HG03432 (cell line): Measurements from ENCODE around the gene CAMTA1.

Experiments used
- ATAC-seq: cut with Tn5 transposase; IDR thresholded peaks from one replicate; pipeline ENCODE4 v1.9.1; 2021; ENCODE audit warnings: mild to moderate bottlenecking, moderate library complexity; ENCODE audit not compliant: unreplicated experiment

CAMTA1 gene

DNA sequence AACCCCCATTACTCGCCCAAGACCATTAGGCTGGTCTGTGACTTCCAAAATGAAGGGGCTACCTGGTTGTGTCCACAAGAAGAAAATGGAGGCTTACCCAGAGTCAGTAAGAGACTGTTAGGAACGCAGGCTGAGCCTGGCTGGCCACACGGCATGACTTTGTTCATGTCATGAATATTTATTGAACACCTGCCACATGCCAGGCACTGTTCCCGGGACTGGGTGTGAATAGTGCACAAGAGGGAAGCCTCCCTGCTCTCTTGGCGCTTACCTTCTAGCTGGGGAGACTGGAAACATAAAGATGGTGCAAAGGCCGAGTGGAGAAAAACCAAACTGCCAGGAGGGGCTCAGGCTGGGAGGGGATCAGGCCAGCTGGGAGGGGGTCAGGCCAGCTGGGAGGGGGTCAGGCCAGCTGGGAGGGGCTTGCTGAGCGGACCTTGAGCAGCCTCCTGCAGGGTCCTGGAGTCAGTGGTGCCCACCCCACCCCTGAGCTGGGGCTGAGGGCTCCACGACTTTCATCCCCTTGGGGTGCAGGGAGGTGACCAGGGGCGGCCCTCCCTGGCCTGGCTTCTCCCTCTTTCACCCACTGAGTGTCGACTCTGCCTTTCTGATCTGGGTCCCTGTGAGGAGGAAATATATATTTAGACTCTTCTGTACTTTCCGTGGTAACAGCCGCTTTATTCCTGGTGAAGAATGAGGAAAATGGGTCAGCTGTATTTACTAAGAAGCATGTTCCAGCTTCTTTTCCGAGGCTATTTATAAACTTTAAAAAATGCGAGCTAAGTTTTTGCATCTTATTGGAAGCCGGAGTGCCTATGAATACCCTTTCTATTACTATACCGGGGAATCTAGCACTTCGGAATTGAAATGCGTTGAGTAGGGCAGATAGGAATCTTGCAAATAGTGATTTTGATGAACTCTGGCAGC lies 139.0 kb downstream of the CAMTA1 start:
- no peak for ATAC-seq

DNA sequence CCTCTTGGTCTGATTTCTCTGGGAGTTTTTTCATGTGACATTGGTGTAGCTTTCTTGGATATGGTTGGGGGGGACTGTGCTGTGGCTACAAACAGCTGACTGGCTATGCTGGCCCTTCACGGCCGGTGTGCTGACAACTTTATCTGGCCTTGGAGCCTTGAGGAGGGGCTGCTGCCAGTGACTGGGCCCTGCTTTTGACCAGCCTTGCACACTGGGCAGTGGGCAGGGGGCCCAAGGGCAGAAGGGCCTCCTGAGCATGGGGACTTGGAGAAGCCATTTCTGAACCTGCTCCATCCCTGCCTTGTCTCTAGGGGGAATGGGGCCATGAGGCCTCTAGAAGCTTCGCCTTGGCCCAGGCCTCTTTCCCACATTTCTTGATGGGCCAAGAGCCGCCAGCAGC lies 139.6 kb downstream of the CAMTA1 start:
- ATAC-seq: no peak

DNA sequence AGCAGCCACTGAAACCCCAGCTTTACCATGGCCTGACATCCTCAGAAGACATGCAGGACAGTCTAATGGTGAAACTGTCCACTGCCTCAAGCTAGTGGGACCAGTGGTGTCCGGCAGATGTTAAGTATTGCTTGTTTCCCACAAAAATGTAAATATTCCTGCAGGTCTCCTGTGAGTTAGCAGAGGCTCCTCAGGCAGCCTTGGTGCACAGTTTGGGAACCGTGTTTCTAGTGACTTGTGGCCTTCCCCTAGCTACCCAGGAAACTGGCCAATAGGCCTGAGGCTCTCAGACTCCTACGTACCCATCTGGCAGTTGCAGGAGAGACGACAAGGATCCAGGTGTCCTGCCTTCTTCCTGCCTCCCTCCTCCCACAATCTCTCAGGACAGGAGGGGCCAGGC lies 142.4 kb downstream of the CAMTA1 start:
- ATAC-seq: no peak

DNA sequence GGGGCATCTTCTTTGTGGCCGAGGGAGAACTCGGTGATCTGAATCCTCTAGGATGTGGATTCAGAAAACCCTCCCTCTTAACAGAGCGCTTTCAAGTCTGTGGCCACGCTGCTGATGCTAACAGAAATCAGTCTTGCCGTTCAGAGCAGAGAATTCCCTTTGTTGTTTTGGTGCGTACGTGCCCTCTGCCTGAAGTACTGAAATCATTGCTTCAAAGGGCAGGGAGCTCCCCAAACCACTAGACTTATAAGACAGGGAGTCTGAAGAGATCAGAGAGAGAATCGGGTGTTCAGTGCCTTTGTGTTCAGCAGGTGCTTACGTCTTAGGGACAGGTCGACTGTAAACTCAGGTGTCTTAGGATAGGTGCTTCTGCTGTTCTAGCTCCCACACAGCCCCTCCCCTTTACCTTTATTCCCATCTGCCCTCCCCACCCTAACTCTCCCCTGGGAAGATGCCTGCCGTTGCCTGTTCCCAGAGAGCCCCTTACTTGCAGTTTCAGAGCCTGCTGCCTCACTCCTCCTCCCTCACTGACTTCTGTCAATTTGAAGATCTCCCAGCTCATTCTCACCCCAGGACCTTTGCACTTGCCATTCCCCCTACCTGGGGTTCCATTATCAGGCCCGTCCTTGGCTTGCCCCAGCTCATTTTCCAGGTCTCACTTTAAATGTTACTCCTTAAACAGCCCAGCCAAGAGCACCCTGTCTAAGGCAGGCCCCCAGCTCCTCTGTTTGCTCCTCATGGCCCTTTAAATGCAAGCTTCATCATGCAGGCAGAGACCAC lies 143.0 kb downstream of the CAMTA1 start:
- ATAC-seq: no peak

DNA sequence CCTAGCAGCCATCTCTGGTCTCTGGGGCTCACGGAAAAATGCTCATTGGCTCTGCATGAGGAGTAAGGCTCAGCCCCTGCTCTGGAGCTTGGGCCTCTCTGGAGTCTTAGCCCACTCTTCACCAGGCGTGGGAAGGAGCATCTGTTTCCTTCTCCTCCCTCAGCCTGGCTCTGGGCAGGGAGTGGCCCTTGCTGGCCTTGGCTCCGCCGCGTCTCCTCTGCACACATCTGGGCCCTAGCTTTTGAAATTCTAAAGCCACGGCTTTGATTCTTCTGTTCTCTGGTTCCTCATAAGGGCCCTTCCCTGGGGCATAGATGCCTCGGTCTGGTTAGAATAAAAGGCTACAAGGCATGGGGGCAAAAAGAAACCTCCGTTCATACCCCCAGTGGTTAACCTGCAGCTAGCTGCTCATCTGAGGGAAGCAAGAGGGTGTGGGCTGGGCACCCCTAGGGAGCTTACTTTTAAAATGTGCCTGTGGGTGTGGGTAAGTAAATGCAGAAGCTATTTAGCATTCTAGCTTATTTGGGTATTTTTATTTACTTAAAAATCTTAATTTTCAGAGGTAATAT lies 145.6 kb downstream of the CAMTA1 start:
- ATAC-seq: no peak

DNA sequence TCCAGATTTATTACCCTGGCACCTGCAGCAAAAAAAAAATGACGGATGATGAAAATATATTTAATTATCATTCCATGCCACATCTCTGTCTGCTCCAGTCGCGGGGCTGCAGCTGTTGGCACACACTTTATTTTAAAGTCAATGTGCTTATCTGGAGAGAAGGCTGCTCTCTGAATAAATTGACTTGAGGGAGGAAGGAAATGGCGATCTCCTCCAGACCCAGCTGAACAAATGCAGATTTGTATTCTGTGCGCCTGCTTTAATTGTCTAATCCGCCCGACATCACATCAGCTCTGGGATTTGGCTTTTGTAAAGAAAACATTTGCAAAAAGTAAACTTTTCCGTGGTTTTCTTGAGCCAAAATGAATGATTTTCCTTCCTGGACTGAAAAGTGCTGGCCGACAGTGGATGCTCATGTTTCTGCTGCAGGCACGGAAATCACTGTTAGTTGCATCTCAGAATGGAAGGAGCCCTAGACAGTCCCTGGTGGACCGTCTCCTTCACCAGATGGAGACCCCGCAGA lies 150.2 kb downstream of the CAMTA1 start:
- ATAC-seq: no peak

DNA sequence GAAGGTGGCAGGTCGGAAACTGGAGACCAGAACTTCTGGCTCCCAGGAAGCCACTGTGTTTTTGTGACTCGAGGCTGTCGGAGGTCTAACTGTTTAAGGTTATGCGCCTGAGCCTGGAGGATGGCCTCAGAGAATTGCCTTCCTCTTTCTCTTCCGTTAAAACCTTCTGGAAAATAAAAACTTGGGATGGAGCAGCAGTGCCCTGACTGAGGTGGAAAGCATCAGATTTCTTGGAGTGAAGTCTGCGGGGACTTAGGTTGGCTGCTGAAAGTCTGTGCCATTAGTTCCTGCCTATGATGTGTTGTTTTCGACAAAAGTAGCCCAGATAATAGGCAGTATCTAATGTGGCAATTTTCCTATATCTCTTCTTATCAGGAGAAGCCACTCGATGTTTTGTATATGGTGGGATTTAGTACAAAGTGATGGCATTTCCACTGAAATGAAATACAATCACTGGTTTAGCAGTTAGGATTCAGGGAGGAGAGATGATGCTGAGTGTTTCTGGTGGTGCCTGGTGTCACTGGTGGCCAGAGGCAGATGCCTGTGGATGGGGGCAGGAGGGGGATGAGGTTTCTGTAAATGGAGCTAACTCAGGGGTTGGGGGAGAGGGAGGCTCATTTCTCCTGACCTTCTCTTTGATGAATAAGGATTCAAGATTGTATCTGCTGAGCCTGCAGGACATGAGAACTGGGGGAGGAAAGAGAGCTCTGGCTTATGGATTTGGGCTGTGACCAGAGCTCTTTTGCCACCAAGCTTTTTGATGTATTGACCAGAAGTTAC lies 150.8 kb downstream of the CAMTA1 start:
- no peak for ATAC-seq

DNA sequence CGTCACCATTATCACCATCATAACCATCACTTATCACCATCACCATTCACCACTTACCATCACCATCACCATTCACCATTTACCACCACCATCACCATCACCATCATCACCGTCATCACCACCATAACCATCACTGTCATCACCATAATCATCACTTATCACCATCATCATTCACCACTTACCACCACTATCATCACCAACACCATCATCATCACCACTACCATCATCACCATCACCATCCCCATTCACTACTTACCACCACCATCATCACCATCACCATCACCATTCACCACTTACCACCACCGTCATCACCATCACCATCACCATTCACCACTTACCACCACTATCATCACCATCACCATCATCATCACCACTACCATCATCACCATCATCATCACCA lies 151.8 kb downstream of the CAMTA1 start:
- ATAC-seq: no peak

DNA sequence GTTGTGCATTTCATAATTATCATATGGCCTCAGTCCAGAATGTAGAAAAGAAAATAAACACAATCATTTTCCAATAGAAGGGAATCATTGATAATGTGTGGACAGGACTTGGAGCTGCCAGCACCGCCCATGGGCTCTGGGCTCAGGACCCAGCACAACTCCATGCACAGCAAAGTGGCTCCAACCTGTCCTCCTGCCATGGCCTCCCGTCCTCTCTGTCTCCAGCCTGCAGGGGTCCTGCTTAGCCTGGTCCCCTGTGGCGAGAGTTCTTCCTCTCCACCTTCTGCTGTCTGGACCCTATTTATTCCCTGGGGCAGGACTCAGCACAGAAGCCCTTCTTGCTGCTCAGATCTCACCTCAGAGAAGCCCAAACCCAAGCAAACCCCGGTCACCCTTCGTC lies 154.1 kb downstream of the CAMTA1 start:
- no peak for ATAC-seq

DNA sequence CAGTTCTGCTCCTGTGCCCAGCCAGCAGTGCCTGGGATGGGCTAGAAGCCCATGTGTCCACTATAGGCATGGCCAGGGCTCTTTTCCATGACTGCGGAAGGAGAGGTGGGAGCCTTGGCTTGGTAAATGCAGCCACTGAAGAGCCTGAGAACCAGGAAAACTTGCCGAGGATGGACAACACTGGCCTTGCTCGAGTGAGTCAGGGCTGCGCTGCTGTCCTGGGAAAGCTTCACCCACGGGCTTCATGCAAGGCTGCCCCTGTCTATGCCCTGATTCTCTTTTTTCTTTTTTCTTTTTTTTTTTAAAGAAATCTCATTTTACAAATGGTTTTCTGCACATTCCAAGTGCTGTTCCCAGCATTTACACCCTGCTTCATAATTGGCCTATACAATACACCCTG lies 156.5 kb downstream of the CAMTA1 start:
- no peak for ATAC-seq

DNA sequence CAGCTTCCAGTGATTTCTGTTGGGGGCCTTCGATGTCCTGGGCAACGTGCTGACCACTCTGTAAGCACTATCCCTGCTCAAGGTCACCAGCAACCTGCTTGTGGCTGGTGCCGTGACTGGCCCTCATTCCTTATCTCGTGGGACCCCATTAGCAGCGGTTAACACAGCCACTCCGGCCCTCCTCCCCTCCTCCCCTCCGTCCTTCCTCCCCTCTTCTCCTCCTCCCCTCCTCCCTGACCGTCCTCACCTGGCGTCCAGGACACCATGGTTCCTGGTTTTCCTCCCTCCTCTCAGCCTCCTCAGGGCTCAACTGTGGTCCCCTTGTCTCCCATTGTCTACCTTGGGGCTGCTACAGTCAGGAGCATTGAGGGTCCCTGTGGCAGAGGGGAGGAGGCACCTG lies 157.7 kb downstream of the CAMTA1 start:
- no peak for ATAC-seq

DNA sequence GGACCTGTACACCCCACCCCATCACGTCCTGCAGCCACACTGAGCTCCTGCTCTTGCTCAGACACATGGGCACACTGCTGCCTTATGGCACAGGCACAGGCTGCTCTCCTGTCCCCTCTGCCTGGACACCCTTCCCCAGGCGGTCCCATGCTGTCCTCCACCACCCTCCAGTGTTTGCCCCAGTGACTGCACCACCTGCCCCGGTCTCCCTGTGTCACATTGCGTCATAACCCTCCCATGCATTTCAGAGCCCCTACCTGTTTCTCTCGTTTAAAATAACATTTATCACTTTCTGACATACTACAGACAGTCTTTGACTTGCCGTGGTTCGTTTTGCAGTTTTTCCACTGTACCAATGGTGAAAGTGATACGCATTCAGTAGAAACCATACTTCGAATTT lies 159.2 kb downstream of the CAMTA1 start:
- ATAC-seq: no peak

DNA sequence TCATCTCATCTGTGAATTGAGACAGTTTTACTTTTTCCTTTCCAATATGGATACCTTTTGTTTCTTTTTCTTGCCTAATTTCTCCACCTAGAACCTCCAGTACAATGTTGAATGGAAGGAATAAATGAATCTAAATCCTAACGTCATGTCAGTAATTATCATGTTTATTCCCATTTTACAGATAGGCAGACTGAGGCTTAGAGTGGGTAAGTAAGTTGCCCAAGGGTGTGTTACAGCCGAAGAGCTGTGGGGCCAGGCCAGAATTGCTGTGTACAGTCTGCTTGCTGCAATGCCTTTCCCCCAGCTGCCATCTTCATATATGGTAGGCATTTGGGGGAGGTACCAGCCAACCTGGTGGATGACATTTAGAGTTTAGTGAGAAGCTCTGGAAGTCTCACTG lies 162.7 kb downstream of the CAMTA1 start:
- no peak for ATAC-seq

DNA sequence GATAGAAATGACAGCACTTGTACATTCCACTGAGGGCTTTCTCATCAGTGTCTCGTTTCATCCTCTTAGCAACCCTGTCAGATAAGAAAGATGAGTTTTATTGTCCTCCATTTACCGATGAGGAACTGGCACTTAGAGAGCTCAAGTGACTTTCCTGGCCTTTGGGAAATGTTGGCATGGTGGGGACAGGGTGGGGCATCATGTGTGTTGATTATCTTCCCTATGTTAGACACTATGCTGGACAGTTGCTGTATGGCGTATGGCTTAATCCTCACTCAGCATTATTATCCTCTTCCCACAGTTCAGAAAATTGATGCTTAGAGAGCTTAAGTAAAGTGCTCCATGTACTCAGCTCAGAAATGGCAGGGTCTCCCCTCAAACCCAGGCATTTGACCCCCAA lies 163.2 kb downstream of the CAMTA1 start:
- no peak for ATAC-seq

DNA sequence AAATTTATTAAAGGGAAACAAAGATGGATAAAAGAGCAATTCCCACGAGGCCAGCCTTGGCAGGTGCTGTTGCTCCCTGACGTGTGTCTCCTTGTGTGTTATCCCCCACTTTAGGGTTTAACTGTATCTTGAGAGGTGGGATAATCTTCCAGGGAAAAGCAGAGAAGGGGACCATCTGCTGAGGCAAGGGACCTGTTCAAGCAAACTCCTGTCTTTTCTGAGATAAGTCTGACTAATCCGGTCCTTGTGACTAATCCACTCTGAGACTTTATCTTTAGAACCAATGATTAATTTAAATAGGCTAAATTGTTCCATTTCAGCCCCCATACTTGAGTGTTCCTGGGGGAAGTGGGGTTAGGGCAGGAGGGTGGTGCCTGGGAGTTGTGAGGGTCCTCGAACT lies 163.6 kb downstream of the CAMTA1 start:
- ATAC-seq: no peak

DNA sequence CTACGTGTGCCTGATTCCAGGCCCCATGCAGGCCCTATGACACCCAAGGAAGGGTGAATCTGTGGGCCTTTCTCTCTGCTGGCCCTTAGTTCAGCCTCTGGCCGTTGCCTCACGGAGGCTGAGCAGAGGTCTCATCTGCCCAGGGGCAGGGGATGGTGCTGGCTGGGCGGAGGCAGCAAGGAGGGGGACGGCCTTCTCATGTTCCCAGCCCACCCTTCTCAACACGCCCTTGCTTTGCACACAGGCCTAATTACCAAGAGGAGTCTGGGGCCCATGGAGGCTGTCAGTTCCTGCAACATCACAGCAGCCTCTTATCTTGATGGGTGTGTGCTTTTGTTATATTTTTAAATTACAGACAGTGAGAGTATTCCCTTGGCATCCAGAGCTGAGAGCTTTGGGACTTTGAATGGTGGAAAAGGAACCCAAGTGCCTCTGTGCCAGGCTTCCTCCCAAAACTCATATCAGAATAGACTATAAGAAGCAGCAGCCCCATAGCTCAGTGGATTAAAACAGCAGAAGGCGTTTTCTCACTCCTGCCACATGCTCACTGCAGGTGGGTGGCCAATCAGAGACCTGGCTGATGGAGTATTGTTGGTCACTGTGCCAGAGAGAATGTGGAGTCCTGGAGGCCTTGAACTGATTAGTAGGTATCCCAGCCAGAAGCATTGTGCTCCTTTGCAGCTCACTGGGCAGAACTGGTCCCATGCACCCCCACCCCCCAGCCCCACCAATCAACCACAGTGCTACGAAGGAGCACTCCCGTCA lies 164.9 kb downstream of the CAMTA1 start:
- no peak for ATAC-seq

DNA sequence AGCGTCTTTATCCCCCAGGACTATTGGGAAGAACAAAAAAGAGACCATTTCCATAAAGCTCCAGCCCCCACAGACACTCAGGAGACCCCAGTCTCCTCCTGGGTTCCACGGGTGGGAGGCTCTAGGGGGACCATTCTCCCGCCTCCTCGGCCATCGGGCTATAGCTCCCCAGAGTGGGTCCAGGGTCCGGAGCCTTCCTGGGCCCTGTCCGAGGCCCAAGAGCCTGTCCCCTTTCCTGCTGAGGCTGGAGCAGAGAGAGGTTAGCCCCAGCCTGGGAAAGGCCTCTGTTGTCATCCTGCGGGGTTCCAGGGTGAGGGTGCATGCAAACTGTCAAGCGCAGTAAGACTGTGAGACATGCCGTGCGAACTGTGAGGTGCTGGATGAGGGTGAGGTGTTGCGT lies 166.3 kb downstream of the CAMTA1 start:
- ATAC-seq: no peak

DNA sequence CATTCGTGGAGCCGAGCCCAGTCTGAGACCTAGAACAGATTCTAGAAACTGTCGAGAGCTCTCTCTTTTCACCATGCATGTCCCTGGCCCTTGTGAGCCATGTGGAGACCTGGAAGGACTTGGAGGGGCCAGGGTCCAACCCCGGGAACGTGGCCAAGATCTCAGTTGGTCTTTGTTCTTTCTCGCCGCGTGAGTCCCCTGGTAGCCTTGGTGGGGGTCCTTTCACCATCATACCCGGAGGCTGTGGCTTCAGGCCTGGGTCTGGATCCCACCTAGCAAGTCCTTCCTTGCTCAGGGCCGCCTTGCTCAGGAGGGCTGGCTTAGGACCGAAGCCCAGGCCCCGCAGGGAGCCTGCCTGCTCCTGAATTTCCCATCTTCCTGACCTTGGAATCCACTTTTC lies 168.0 kb downstream of the CAMTA1 start:
- no peak for ATAC-seq

DNA sequence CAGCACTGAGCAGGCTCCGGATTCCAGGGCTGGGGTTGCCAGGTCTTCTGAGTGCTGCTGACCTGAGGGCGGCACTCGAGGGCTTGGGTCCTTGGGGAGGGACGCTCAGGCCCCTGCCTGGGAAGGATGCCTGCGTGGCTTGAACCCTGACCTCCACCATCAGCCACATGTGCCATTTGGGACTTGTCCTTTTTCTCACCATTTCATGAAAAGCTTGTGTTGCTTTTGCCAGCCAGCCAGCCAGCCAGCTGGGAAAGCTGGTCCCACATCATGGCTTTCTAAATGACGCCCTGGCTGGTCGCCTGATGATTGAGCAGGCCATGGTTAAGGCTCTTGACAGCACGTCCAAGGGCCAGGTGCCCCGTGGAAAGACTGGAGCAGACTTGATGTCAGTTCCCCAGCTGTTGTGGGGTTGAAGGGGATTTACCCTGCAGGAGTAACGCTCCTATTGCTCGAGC lies 168.7 kb downstream of the CAMTA1 start:
- no peak for ATAC-seq

DNA sequence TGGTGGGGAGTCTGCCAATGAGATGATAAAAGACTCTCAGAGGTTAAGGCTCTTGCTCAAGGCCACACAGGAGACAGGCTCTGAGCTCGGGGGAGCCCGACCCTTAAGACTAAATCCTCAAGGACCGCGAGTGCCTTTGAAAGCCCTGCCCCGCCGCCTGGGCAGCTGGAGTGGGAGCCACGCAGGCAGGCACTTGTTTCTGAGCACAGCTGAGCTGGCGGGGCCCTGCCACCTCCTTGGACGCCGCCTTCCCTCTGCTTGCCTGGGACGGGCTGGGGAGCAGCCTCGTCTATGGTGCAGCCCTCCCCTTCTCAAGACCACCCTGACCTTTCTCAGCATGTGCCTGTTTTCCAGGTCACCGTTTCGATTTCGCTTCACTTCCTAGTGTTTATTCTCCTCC lies 169.3 kb downstream of the CAMTA1 start:
- no peak for ATAC-seq
